Adrenal gland (tissue), 5 donors: Measurements from ENCODE around the gene SLC25A21.

ENCODE experiments used
- CTCF ChIP-seq, 6 experiments: fragments of 450-650 bp in 4 of 6; fragments of 200-600 bp in 2 of 6; sonication (generic) in 1 of 6; IDR thresholded peaks; 1 replicate in 5 of 6; 2 replicates in 1 of 6; pipeline versions ENCODE4 v1.5.1 to v1.8.0; 2016 to 2021; ENCODE audit warnings: antibody characterized with exemption in 6 of 6, mild to moderate bottlenecking in 2 of 6, moderate library complexity in 1 of 6
- POLR2A ChIP-seq, 2 donors: fragments of 450-650 bp; IDR thresholded peaks; one replicate each; pipeline ENCODE4 v1.6.1; 2017; ENCODE audit warnings: antibody characterized with exemption in 2 of 2, mild to moderate bottlenecking in 2 of 2, moderate library complexity in 1 of 2
- donor health status: DM: no; HTN: no; CAD: no.

- TF ChIP-seq CTCF (IDR thresholded peaks at IDR 0.05) (no peak), POLR2A (IDR thresholded peaks at IDR 0.05) (no peak)
Measured at GRCh38 chr14:36654794-36655381, 517.5 kb downstream of the SLC25A21 start.
